HUES64 (cell line): ENCODE data around the gene PHLDA3.

Experiments
- H3K27ac ChIP-seq: 2 replicates; pipeline ENCODE4 v1.7.0; 2013; ENCODE audit warnings: low read depth, low read length, inconsistent platforms
- H3K27me3 ChIP-seq: 2 replicates; pipeline ENCODE4 v1.6.1; 2013; ENCODE audit warnings: mild to moderate bottlenecking, low read length; ENCODE audit not compliant: insufficient read depth
- H3K36me3 ChIP-seq: 2 replicates; pipeline ENCODE4 v1.6.1; 2013; ENCODE audit warnings: mild to moderate bottlenecking, low read length; ENCODE audit not compliant: insufficient read depth
- H3K4me1 ChIP-seq: 2 replicates; pipeline ENCODE4 v1.6.1; 2013; ENCODE audit warnings: mild to moderate bottlenecking, low read length, moderate library complexity; ENCODE audit not compliant: insufficient read depth
- H3K4me3 ChIP-seq: 2 replicates; pipeline ENCODE4 v1.5.1; 2013; ENCODE audit warnings: mild to moderate bottlenecking, low read length, moderate library complexity
- H3K9ac ChIP-seq: 2 replicates; pipeline ENCODE4 v1.6.1; 2013; ENCODE audit warnings: mild to moderate bottlenecking, low read depth, low read length
- H3K9me3 ChIP-seq: 2 replicates; pipeline ENCODE4 v1.6.1; 2013; ENCODE audit warnings: low read depth, low read length; ENCODE audit not compliant: insufficient read depth
- WGBS: fragments of 150-250, 120-280 bp; methylation state at CpG from one replicate; pipeline ENCODE4 v1.1.7; 2013; ENCODE audit warnings: missing lambda C conversion rate; 5-methylcytosine and 5-hydroxymethylcytosine counted together

The PHLDA3 gene

DNA sequence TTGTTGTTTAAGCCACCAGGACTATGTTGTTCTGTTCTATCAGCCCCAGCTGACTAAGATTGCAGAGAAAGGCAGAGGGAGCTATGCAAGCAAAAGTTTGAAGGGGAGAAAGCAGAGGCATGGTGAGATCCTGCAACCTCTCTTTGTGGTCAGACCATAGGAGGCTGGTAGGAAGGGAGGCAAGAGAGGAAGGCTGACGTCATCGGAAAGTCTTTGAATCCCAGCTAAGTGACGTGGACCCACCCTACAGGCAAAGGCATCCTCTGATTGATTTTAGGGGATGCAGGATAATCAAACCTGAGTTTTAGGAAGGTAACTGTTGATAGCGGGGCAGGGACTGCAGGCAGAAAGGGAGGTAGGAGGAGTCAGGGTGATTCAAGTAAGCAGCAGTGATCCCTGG, 24.2 kb downstream of the PHLDA3 start:
- Histone ChIP-seq H3K9ac (no peak overlapping the region), H3K9me3 (no peaks in the 10 kb centered on the region), H3K4me3 (no peak overlapping the region), H3K27me3 (no peaks in the 10 kb centered on the region), H3K4me1 (peaks cover 17% of the 10 kb centered on the region), H3K27ac (no peak overlapping the region), H3K36me3 (no peaks in the 10 kb centered on the region)
- WGBS: 74% methylated on average over 4 of the region's 4 CpGs

DNA sequence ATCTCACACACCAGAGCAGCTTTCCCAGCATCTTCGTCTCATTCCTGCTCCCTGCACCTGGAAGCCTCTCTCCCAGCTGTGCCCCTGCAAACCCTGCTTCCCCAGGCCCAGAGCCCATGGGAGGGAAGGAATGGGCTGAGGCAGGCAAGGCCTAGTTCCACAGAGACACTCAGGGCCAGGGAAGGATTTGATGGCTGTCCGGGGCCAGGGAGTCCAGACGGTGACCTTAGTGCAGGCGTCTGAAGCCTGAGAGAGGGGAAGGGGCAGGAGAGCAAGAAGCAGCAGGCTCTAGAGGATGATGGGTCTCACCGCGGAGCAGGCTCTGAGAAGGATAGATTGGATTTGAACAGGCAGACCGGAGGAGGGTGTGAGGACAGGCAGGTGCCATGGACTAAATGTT, 25.2 kb downstream of the PHLDA3 start:
- Histone ChIP-seq H3K9ac (no peak overlapping the region), H3K4me3 (no peak overlapping the region), H3K27ac (no peak overlapping the region), H3K27me3 (no peaks in the 10 kb centered on the region), H3K4me1 (peaks cover 10% of the 10 kb centered on the region), H3K36me3 (no peaks in the 10 kb centered on the region), H3K9me3 (no peaks in the 10 kb centered on the region)
- 89% methylated on average over 7 of the region's 7 CpGs for WGBS

DNA sequence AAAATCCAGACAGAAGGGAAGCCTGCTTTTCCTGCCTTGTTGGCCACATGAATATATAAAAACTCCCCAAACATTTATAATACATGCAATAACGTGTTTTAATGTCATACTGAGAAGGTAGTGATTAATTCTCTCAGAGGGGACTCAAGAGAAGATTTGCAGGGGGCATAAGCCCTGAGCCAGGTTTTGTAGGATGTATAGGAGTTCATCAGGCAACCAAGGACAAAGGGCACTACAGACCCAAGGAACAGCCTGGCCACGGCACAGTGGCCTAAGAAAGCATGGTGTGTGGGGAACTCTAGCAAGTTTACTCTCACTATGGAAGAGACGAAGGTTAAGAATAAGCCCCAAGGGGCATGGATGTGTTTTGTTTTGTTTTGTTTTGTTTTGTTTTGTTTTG, 32.0 kb downstream of the PHLDA3 start:
- Histone ChIP-seq H3K27me3 (no peaks in the 10 kb centered on the region), H3K9me3 (no peaks in the 10 kb centered on the region), H3K4me1 (0 out of 2 replicates have a peak, but pooled peaks cover 5% of the 10 kb centered on the region), H3K4me3 (no peak overlapping the region), H3K27ac (no peak overlapping the region), H3K36me3 (no peaks in the 10 kb centered on the region), H3K9ac (no peak overlapping the region)
- 93% methylated on average over 3 of the region's 3 CpGs for WGBS

DNA sequence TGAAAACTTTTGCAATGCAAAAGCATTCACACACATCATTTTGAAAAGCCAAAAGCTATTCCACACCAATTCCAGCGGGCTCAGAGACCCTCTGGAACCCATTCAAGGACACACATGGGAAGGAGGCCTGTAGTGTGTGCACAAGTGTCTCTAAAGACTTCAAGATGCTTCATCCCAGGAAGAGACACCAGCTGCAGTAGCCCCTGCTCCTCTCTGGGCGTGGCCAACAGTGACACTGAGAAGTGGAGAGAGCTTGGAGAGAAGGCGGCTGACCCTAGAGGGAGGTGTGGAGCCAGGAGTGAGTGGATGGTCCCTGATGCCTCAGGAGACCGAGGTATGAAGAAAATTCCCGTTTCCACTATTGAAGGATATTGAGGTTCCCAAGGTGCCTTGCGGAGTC, 32.6 kb downstream of the PHLDA3 start:
- Histone ChIP-seq H3K36me3 (no peaks in the 10 kb centered on the region), H3K27ac (no peak overlapping the region), H3K9ac (no peak overlapping the region), H3K4me3 (no peak overlapping the region), H3K27me3 (no peaks in the 10 kb centered on the region), H3K4me1 (0 out of 2 replicates have a peak, but pooled peaks cover 5% of the 10 kb centered on the region), H3K9me3 (no peaks in the 10 kb centered on the region)
- WGBS: 43% methylated on average over 6 of the region's 6 CpGs

DNA sequence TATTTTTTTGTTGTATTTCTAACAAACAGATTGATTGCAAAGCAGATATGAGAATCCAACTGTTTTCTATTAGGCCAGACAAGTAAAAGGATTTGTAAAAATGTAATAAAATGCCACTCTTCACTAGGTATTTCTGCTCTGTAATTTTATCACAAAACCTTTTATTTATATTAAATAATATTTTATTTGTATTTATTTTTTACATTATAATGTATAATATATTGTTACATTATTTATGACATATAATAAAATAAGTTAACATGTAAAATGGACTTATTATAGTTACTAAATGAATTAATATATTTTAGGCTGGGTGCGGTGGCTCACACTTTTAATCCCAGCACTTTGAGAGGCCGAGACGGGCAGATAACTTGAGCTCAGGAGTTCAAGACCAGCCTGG, 34.7 kb downstream of the PHLDA3 start:
- H3K4me1 ChIP-seq: 0 out of 2 replicates have a peak, but pooled peaks cover 5% of the 10 kb centered on the region
- no peak overlapping the region for H3K27ac ChIP-seq
- H3K27me3 ChIP-seq: no peaks in the 10 kb centered on the region
- WGBS: 97% methylated on average over 3 of the region's 3 CpGs
- H3K9ac ChIP-seq: no peak overlapping the region
- no peaks in the 10 kb centered on the region for H3K36me3 ChIP-seq
- H3K9me3 ChIP-seq: no peaks in the 10 kb centered on the region
- H3K4me3 ChIP-seq: no peak overlapping the region

DNA sequence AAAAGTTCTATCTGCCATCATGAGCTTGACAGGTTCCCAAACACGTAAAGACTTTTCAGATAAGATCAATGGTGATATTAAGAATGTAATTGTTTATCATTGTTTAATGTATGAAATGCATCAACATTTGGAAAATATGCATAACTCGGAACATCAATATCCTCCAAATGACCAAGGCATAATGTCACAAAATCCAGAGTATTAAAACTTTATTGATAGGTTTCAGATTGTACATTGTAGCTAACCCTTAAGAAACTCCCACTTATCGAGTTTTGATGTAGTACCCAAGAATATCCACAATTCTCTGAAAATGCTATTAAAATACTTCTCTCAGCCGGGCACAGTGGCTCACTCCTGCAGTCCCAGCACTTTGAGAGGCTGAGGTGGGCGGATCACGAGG, 35.4 kb downstream of the PHLDA3 start:
- Histone ChIP-seq H3K9me3 (no peaks in the 10 kb centered on the region), H3K4me1 (0 out of 2 replicates have a peak, but pooled peaks cover 5% of the 10 kb centered on the region), H3K4me3 (no peak overlapping the region), H3K9ac (no peak overlapping the region), H3K36me3 (no peaks in the 10 kb centered on the region), H3K27ac (no peak overlapping the region), H3K27me3 (no peaks in the 10 kb centered on the region)
- 92% methylated on average over 5 of the region's 6 CpGs for WGBS

DNA sequence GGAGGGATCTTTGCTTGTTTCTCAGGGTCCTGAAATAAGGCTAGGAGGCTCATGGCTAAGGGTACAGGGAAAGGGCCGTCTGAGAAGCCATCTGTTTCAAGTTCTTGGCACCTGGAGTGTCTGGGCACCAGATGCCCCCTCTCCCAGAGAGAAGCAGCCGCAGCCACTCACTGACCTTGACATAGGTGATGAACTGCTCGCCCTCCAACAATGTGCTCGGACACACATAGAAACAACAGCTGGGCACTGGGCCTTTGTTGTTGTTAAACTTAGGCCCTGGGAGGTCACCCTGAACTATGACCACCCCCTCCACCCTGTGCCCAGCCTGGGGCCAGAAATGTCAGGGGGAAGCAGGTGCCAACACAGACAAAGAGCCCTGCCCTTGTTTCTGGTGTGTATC, 38.2 kb downstream of the PHLDA3 start:
- Histone ChIP-seq H3K27ac (no peak overlapping the region), H3K36me3 (no peaks in the 10 kb centered on the region), H3K27me3 (no peaks in the 10 kb centered on the region)

DNA sequence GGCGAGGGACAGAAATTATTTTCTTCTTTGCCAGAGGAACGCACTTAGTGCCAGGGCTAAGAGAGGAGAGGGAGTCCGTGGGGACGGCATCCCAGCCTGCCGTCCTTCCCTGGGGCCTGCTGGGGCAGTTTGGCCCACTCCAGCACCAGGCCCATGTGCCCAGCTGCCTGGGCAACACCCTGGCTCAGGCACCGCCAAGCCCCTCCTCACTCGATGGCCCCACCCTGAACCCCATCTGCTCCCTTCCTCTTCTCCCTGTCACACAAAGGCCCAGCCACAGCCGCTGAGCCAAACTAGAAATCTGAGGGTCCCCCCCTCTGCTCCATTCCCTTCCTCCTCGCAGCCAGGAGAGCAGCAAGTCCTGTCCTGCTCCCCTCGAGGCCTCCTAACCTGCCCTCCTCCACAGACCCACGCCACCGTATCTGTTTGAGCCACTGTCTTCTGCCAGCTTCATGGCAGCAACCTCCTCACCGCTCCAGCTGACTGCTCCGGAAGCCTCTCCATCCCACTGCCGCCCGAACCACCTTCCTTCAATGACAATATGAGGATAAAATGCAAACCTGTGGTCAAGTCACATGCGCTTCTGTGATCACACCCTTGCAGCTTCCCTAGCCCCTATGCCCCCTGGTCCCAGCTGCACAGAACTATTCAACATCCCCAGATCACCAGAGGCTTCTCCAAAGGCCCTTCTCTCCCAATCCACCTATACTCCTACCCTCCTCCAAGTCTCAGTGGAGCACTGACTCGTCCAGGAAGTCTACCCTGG, 39.1 kb downstream of the PHLDA3 start:
- H3K4me1 ChIP-seq: no peaks in the 10 kb centered on the region
- no peaks in the 10 kb centered on the region for H3K27me3 ChIP-seq
- H3K27ac ChIP-seq: no peak overlapping the region
- no peak overlapping the region for H3K4me3 ChIP-seq
- H3K36me3 ChIP-seq: no peaks in the 10 kb centered on the region
- no peak overlapping the region for H3K9ac ChIP-seq
- no peaks in the 10 kb centered on the region for H3K9me3 ChIP-seq
- WGBS: 91% methylated on average over 18 of the region's 18 CpGs

More for the DNA sequence above, 38.2 kb downstream of the PHLDA3 start:
- H3K9me3 ChIP-seq: no peaks in the 10 kb centered on the region
- no peak overlapping the region for H3K4me3 ChIP-seq
- no peaks in the 10 kb centered on the region for H3K4me1 ChIP-seq
- WGBS: 88% methylated on average over 4 of the region's 4 CpGs
- no peak overlapping the region for H3K9ac ChIP-seq

DNA sequence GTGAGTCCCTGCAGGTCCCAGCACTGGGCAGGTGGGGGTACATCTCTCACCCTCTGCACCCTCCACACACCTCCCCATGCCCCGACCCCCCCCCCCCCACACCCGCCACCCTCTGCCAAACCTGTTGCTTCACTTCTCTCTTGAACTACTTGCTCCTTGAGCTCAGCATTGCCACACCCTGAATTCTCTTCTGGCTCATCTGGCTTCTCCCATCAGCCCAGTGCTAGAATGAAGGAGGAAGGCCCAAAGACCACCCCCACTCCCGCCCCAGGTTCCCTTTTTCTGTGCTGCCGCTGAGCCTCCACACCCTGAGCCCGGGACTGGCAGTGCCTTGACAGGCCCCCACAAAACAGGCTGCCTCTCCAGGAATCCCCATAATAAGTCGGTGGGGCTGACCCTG, 41.0 kb downstream of the PHLDA3 start:
- no peak overlapping the region for H3K4me3 ChIP-seq
- no peaks in the 10 kb centered on the region for H3K36me3 ChIP-seq
- WGBS: 83% methylated on average over 4 of the region's 6 CpGs
- no peaks in the 10 kb centered on the region for H3K4me1 ChIP-seq
- no peak overlapping the region for H3K27ac ChIP-seq
- no peaks in the 10 kb centered on the region for H3K27me3 ChIP-seq
- no peaks in the 10 kb centered on the region for H3K9me3 ChIP-seq
- H3K9ac ChIP-seq: no peak overlapping the region

DNA sequence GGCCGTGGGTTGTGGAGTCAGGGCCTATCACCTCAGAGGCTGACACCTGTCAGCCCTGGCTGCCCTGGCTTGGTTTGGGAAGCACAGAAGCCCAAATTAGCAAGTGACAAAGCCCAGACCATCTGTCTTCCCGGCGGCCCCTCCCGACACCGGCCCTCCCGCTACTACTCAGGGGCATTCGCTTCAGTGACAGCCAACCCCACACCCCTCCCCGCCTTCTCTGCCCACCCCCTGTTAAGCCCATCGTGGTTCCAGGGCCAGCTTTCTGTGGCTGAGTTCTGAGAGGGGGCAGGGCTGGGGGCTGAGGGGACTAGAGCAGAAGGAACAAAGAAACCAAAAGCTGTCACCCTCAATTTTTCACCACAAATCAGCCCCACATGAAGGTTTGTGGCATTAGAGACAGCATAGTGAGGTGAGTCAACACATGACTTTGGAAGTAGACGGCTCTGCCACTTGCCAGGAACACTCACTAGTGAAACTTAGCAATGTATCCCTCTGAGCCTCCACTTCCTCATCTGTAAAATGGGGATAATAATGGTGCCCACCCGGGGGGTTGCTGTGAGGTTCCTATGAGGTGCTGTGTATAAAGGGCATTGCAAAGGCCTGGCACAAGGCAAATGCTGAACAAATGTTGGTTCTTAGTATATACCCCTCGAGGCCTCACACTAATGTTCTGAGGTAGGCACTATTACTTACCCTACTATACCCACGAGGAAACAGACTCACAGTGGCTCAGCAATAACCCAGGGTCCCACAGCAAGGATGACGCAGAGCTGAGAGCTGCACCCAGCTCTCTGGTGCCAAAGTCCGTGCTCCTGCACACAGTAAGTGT, 42.3 kb downstream of the PHLDA3 start:
- Histone ChIP-seq H3K9ac (no peak overlapping the region), H3K27ac (no peak overlapping the region), H3K4me3 (no peak overlapping the region), H3K36me3 (no peaks in the 10 kb centered on the region), H3K9me3 (no peaks in the 10 kb centered on the region), H3K27me3 (no peaks in the 10 kb centered on the region), H3K4me1 (no peaks in the 10 kb centered on the region)
- WGBS: 56% methylated on average over 14 of the region's 15 CpGs

DNA sequence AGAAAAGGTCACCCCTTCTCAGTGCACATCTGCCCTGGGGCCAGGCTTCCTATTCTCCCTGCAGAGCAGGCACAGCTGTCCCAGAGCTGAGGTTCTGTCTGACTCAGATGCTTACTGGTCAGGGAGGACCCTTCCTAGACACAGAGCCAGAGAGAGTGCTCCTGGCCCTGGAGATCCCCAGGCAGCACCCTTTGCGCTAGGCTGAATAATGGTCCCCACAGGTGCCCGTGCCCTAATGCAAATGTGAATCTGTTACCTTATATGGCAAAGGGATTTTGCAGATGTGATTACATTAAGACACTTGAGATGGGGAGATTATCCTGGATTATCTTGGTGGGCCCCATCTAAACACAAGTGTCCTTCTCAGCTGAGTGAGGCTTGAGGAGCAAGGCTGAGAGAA, 44.8 kb downstream of the PHLDA3 start:
- no peaks in the 10 kb centered on the region for H3K9me3 ChIP-seq

More for the DNA sequence above, 44.8 kb downstream of the PHLDA3 start:
- H3K27me3 ChIP-seq: no peaks in the 10 kb centered on the region
- no peak overlapping the region for H3K9ac ChIP-seq
- WGBS: 89% methylated on average over 2 of the region's 2 CpGs
- no peak overlapping the region for H3K4me3 ChIP-seq
- no peaks in the 10 kb centered on the region for H3K36me3 ChIP-seq
- H3K4me1 ChIP-seq: no peaks in the 10 kb centered on the region
- H3K27ac ChIP-seq: no peak overlapping the region
